GM12878 (cell line): ENCODE data around the gene NCKAP5. TPM values are rescaled to one million over a fixed set of nuclear protein-coding genes. Genes with fewer than 3 reads are reported as not detected.

Experiments used
- ATAC-seq: fragments of 200-7000 bp; cut with Tn5 transposase; 3 replicates; pipeline ENCODE4 v1.9.1; 2020; ENCODE audit warnings: mild to moderate bottlenecking, moderate library complexity
- BruUV-seq: library from RNA; stranded (reverse); fragments of 400-500 nt; replicated peaks from 2 replicates; lab custom pipeline; 2021; lab: Mats Ljungman, UMichigan
- CTCF ChIA-PET: fragments of 300-600 bp; sonication (Branson Sonifier 250); formaldehyde crosslinking; extraction: SDS; loops from one replicate; lab custom pipeline; 2021; ENCODE audit warnings: inconsistent platforms; lab: Yijun Ruan, JAX
- POLR2A ChIA-PET: fragments of 350-600 bp; formaldehyde crosslinking; extraction: SDS; loops from one replicate; lab custom pipeline; 2021; ENCODE audit warnings: inconsistent platforms; lab: Charles Lee
- RAD21 ChIA-PET: fragments of 300-600 bp; sonication (Branson Sonifier 250); formaldehyde crosslinking; loops from one replicate; lab custom pipeline; 2023; ENCODE audit warnings: antibody characterized with exemption; ENCODE audit not compliant: unreplicated experiment; lab: Charles Lee
- SMC1A ChIA-PET: fragments of 300-600 bp; sonication (Branson Sonifier 250); formaldehyde crosslinking; loops from one replicate; lab custom pipeline; 2023; ENCODE audit not compliant: unreplicated experiment, uncharacterized antibody; lab: Charles Lee
- DNase-seq: peaks from one replicate; pipeline ENCODE4 v3.0.0-alpha.2; 2011; ENCODE audit warnings: low read depth, low spot score
- FAIRE-seq: peaks from 3 replicates; lab custom pipeline; 2011; peaks lifted over from hg19 to GRCh38; lab: Jason Lieb, UNC
- H2AFZ ChIP-seq: 2 replicates; pipeline ENCODE4 v1.6.0; 2011; ENCODE audit warnings: low read depth, low read length, control low read depth; ENCODE audit not compliant: control insufficient read depth
- H3K27ac ChIP-seq: 2 replicates; pipeline ENCODE4 v1.5.1; 2011; ENCODE audit warnings: control low read depth; ENCODE audit not compliant: control insufficient read depth, insufficient read depth
- H3K27me3 ChIP-seq, 2 experiments: replicated peaks in 1 of 2; 2 replicates each; pipeline versions ENCODE4 v1.6.0 to v1.6.1; 2011; ENCODE audit warnings: low read length in 1 of 2; ENCODE audit not compliant: control insufficient read depth in 2 of 2, insufficient read depth in 2 of 2
- H3K36me3 ChIP-seq, 2 experiments: 2 replicates each; pipeline ENCODE4 v1.5.1; 2011; ENCODE audit warnings: low read length in 1 of 2; ENCODE audit not compliant: control insufficient read depth in 2 of 2, insufficient read depth in 2 of 2
- H3K4me1 ChIP-seq: 2 replicates; pipeline ENCODE4 v1.6.1; 2011; ENCODE audit warnings: mild to moderate bottlenecking, low read length, moderate library complexity, mixed read lengths; ENCODE audit not compliant: control insufficient read depth, insufficient read depth
- H3K4me2 ChIP-seq: 2 replicates; pipeline ENCODE4 v1.6.0; 2011; ENCODE audit warnings: control low read depth; ENCODE audit not compliant: control insufficient read depth, insufficient read depth
- H3K4me3 ChIP-seq: fragments of 200-600 bp; sonication (generic); 2 replicates; pipeline ENCODE4 v1.5.1; 2016
- H3K79me2 ChIP-seq: 2 replicates; pipeline ENCODE4 v1.6.0; 2011; ENCODE audit warnings: low read length; ENCODE audit not compliant: control insufficient read depth, insufficient read depth
- H3K9ac ChIP-seq: 2 replicates; pipeline ENCODE4 v1.8.0; 2011; ENCODE audit warnings: low read length, control low read depth, mixed read lengths; ENCODE audit not compliant: control insufficient read depth, insufficient read depth
- H3K9me3 ChIP-seq: replicated peaks from 3 replicates; pipeline ENCODE4 v1.5.1; 2011; ENCODE audit warnings: mild to moderate bottlenecking, low read length; ENCODE audit not compliant: control insufficient read depth, insufficient read depth
- H4K20me1 ChIP-seq: 2 replicates; pipeline ENCODE4 v1.6.0; 2011; ENCODE audit not compliant: control insufficient read depth, insufficient read depth
- BRCA1 ChIP-seq: IDR thresholded peaks from 2 replicates; pipeline ENCODE4 v1.6.1; 2011; ENCODE audit warnings: low read depth, low read length, improper control_type of control experiment
- EZH2 ChIP-seq: IDR thresholded peaks from 2 replicates; pipeline ENCODE4 v1.6.1; 2012; ENCODE audit warnings: low read depth, mild to moderate bottlenecking, control low read depth, inconsistent platforms, low read length, borderline replicate concordance; ENCODE audit not compliant: control insufficient read depth
- HDAC6 ChIP-seq: fragments of 200-600 bp; sonication (generic); IDR thresholded peaks from one replicate; pipeline ENCODE4 v1.8.0; 2017; ENCODE audit warnings: antibody characterized with exemption; ENCODE audit not compliant: unreplicated experiment
- MAX ChIP-seq: IDR thresholded peaks from 2 replicates; pipeline ENCODE4 v1.6.1; 2012; ENCODE audit warnings: low read depth, low read length, improper control_type of control experiment
- MTA3 ChIP-seq: IDR thresholded peaks from 2 replicates; pipeline ENCODE4 v1.6.1; 2012; ENCODE audit warnings: low read length, inconsistent platforms, borderline replicate concordance
- MYB ChIP-seq: fragments of 150-350 bp; IDR thresholded peaks from 2 replicates; pipeline ENCODE4 v1.6.1; 2014; ENCODE audit warnings: mild to moderate bottlenecking, low read depth, low read length, borderline replicate concordance
- RELA ChIP-seq: fragments of 450-650 bp; IDR thresholded peaks from 2 replicates; pipeline ENCODE4 v1.8.0; 2014; ENCODE audit warnings: borderline replicate concordance; ENCODE audit not compliant: partially characterized antibody
- STAT3 ChIP-seq: IDR thresholded peaks from 2 replicates; pipeline ENCODE4 v1.6.1; 2011; ENCODE audit warnings: low read depth, low read length, improper control_type of control experiment
- ZBTB33 ChIP-seq: fragments of 450-650 bp; IDR thresholded peaks from 2 replicates; pipeline ENCODE4 v1.6.1; 2017; ENCODE audit warnings: mild to moderate bottlenecking
- WGBS: methylation state at CpG from one replicate; pipeline ENCODE4 v1.1.6; 2016; ENCODE audit warnings: low lambda C conversion rate; ENCODE audit not compliant: insufficient replicate concordance, insufficient coverage; ENCODE audit errors: missing lambda C conversion rate; 5-methylcytosine and 5-hydroxymethylcytosine counted together
- in situ Hi-C: fragments of 300-500 bp; cut with MboI; formaldehyde crosslinking; loops from 9 replicates; pipeline ENCODE4 v1.14.3; 2018; ENCODE audit warnings: mixed read lengths
- intact Hi-C: fragments of 100-400 bp; cut with micrococcal nuclease; formaldehyde crosslinking; loops from one replicate; pipeline ENCODE4 v1.14.2; 2022; ENCODE audit not compliant: unreplicated experiment
- polyA plus RNA-seq, 11 experiments: library from polyadenylated mRNA; depleted of rRNA in 4 of 11; unstranded in 6 of 11; stranded (reverse) in 5 of 11; fragments of >200 nt; fragmentation: Nextera tagmentation in 4 of 11; fragmentation: Illumina TruSeq in 1 of 11; extraction: Ambion mirVana in 4 of 11; extraction: Trizol in 1 of 11; gene quantifications; 1 replicate in 1 of 11; 2 replicates in 10 of 11; pipeline versions ENCODE4 v1.2.1 to v1.2.3, GENCODE V29; 2011 to 2016; ENCODE audit warnings: inconsistent platforms in 2 of 11, missing spikeins in 2 of 11, low read depth in 1 of 11
- total RNA-seq, 4 experiments: library from RNA; depleted of rRNA in 3 of 4; stranded (reverse); fragments of >200 nt in 3 of 4; fragmentation: Illumina TruSeq in 1 of 4; extraction: Trizol in 1 of 4; gene quantifications; 2 replicates each; pipeline versions ENCODE4 v1.2.1 to v1.2.3, GENCODE V29; 2013 to 2021
- TF ChIP-seq, protein P1 (sequence below): IDR thresholded peaks from 2 replicates; pipeline ENCODE4 v1.6.1; 2011; ENCODE audit warnings: borderline replicate concordance, low read depth, mild to moderate bottlenecking, moderate library complexity, mixed read lengths, low read length; ENCODE audit not compliant: insufficient read depth; ENCODE audit errors: extremely low read length
- TF ChIP-seq, protein P2 (sequence below): fragments of 450-650 bp; IDR thresholded peaks from 2 replicates; pipeline ENCODE4 v1.6.1; 2017; ENCODE audit warnings: mild to moderate bottlenecking, moderate library complexity
- TF ChIP-seq, protein P3 (sequence below): fragments of 450-650 bp; IDR thresholded peaks from 2 replicates; pipeline ENCODE4 v1.6.1; 2017; ENCODE audit warnings: mild to moderate bottlenecking, low read depth, inconsistent platforms; ENCODE audit not compliant: poor library complexity, severe bottlenecking

The NCKAP5 gene
- total and polyA plus RNA-seq, 10 of the 15 experiments (the other 5 are each of a cell fraction or from before 2014, with no cell fraction given), result 0.06 to 0.44 (median 0.16) TPM

- H3K79me2 ChIP-seq, result no peaks in the 10 kb centered on the region
- 42% methylated on average over 2 of the region's 2 CpGs for WGBS
- no peak overlapping the region for H2AFZ ChIP-seq
- no peaks in the 10 kb centered on the region for H3K27me3 ChIP-seq
- no peak overlapping the region for H3K4me2 ChIP-seq
- POLR2A ChIA-PET, result interaction anchor here (0.5 kb wide), 1 partner anchor 32 kb away, joined by 3 read pairs; no protein-coding TSS in a partner anchor
- no TSS peak for BruUV-seq
- intact Hi-C loops (no loop called here), in situ Hi-C loops (no loop called here)
- H3K9ac ChIP-seq, result no peak overlapping the region
- no peaks in the 10 kb centered on the region for H3K4me1 ChIP-seq
- no peaks in the 10 kb centered on the region for H3K36me3 ChIP-seq
- FAIRE-seq, result no peak
- no peak for DNase-seq
- no peak for ATAC-seq
- H4K20me1 ChIP-seq, result no peaks in the 10 kb centered on the region
- H3K4me3 ChIP-seq, result no peak overlapping the region
- SMC1A ChIA-PET, result interaction anchor here (0.9 to 1.4 kb wide), 3 partner anchors 8 to 273 kb away, joined by 3 read pairs; no protein-coding TSS in a partner anchor
- CTCF ChIA-PET, result interaction anchor here (0.9 kb wide), 1 partner anchor 218 kb away, joined by 3 read pairs; no protein-coding TSS in a partner anchor
- H3K9me3 ChIP-seq, result no peaks in the 10 kb centered on the region
- H3K27ac ChIP-seq, result no peak overlapping the region
- RAD21 ChIA-PET, result interaction anchor here (1.1 kb wide), 1 partner anchor 24 kb away, joined by 3 read pairs; no protein-coding TSS in a partner anchor
- TF ChIP-seq STAT3 (no peak), HDAC6 (no peak), MAX (no peak), MYB (no peak), ZBTB33 (no peak), RELA (no peak), EZH2 (no peak), MTA3 (no peak), BRCA1 (no peak)
- TF ChIP-seq, protein P1, sequence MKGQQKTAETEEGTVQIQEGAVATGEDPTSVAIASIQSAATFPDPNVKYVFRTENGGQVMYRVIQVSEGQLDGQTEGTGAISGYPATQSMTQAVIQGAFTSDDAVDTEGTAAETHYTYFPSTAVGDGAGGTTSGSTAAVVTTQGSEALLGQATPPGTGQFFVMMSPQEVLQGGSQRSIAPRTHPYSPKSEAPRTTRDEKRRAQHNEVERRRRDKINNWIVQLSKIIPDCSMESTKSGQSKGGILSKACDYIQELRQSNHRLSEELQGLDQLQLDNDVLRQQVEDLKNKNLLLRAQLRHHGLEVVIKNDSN, result no peak
- TF ChIP-seq, protein P2, sequence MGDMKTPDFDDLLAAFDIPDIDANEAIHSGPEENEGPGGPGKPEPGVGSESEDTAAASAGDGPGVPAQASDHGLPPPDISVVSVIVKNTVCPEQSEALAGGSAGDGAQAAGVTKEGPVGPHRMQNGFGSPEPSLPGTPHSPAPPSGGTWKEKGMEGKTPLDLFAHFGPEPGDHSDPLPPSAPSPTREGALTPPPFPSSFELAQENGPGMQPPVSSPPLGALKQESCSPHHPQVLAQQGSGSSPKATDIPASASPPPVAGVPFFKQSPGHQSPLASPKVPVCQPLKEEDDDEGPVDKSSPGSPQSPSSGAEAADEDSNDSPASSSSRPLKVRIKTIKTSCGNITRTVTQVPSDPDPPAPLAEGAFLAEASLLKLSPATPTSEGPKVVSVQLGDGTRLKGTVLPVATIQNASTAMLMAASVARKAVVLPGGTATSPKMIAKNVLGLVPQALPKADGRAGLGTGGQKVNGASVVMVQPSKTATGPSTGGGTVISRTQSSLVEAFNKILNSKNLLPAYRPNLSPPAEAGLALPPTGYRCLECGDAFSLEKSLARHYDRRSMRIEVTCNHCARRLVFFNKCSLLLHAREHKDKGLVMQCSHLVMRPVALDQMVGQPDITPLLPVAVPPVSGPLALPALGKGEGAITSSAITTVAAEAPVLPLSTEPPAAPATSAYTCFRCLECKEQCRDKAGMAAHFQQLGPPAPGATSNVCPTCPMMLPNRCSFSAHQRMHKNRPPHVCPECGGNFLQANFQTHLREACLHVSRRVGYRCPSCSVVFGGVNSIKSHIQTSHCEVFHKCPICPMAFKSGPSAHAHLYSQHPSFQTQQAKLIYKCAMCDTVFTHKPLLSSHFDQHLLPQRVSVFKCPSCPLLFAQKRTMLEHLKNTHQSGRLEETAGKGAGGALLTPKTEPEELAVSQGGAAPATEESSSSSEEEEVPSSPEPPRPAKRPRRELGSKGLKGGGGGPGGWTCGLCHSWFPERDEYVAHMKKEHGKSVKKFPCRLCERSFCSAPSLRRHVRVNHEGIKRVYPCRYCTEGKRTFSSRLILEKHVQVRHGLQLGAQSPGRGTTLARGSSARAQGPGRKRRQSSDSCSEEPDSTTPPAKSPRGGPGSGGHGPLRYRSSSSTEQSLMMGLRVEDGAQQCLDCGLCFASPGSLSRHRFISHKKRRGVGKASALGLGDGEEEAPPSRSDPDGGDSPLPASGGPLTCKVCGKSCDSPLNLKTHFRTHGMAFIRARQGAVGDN, result no peak
- TF ChIP-seq, protein P3, sequence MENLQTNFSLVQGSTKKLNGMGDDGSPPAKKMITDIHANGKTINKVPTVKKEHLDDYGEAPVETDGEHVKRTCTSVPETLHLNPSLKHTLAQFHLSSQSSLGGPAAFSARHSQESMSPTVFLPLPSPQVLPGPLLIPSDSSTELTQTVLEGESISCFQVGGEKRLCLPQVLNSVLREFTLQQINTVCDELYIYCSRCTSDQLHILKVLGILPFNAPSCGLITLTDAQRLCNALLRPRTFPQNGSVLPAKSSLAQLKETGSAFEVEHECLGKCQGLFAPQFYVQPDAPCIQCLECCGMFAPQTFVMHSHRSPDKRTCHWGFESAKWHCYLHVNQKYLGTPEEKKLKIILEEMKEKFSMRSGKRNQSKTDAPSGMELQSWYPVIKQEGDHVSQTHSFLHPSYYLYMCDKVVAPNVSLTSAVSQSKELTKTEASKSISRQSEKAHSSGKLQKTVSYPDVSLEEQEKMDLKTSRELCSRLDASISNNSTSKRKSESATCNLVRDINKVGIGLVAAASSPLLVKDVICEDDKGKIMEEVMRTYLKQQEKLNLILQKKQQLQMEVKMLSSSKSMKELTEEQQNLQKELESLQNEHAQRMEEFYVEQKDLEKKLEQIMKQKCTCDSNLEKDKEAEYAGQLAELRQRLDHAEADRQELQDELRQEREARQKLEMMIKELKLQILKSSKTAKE, result no peak
These were observed 671.2 kb downstream of the NCKAP5 start for GRCh38 chr2:132897111-132897510.
